GM21737 (cell line): ENCODE results near the gene SENP1.

Source experiments
- ATAC-seq: cut with Tn5 transposase; IDR thresholded peaks from one replicate; pipeline ENCODE4 v1.9.1; 2021; ENCODE audit warnings: mild to moderate bottlenecking, moderate library complexity; ENCODE audit not compliant: unreplicated experiment

The SENP1 gene

DNA sequence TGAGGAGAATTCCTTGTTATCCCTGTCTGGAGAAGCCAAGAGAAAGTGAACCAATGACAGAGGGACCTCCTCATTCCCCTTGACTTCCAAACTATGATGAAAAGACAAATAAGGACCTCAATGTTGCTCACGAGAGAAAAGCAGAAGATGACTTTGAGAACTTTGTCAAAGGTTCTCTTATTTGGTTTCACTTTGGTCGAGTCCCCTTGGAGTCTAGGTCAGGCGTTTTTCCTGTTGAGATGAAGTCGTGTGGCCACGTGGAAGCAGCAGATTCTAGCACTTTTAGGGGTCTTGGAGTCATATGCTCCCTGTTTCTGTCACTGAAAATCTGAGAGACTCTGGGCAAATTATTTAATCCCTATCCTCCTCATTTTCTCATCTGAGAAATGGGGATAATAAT, 67.8 kb downstream of the SENP1 start:
- no peak for ATAC-seq

DNA sequence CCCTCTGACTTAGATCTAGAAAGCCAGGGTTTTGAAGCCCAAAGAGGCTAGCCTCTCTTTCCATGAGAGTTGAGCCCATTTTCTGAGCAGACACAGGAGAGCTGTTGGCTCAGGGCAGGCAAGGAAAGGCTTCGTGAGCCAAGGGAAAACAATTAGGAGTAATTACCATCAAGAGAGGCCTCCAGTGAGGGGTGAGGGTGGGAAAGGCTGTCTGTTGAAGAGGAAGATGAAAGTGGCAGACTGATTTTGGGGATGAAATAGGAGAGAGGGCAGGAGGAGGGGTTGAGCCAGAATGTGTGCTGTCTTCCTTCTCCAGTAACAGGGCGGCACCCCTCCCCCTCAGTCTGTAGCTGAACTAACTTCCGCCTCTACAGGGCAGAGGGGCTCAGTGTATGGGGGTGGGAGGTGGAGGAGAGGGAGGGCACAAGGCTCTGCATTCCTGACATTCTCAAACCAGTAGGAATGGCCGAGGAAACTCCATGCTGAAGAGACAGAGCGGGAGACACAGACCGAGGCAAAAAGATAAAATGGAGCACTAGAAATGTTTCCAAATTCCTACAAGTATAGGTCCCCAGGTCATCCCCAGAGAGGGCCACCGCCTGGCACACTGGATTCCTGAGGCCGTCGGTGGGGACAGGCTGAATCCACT, 68.5 kb downstream of the SENP1 start:
- no peak for ATAC-seq

DNA sequence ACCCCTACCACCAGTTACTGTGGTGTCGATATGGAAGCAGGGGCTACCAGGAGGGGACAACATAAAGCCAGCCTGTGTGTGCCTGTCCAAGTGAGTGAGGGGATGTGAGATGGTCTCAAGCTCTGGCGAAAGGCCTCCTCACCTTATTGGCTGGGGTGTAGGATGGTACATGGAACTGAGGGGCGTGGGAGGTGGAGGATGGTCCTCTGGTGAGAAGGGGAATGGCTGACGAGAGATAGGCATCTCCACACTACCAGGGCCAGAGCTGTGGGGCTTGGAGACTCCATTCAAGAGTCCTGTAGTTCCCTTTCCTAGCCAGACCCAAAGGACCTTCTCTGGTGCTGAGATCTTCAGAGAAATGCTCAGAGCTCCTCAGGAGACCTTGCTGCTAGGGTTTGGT, 69.1 kb downstream of the SENP1 start:
- no peak for ATAC-seq

DNA sequence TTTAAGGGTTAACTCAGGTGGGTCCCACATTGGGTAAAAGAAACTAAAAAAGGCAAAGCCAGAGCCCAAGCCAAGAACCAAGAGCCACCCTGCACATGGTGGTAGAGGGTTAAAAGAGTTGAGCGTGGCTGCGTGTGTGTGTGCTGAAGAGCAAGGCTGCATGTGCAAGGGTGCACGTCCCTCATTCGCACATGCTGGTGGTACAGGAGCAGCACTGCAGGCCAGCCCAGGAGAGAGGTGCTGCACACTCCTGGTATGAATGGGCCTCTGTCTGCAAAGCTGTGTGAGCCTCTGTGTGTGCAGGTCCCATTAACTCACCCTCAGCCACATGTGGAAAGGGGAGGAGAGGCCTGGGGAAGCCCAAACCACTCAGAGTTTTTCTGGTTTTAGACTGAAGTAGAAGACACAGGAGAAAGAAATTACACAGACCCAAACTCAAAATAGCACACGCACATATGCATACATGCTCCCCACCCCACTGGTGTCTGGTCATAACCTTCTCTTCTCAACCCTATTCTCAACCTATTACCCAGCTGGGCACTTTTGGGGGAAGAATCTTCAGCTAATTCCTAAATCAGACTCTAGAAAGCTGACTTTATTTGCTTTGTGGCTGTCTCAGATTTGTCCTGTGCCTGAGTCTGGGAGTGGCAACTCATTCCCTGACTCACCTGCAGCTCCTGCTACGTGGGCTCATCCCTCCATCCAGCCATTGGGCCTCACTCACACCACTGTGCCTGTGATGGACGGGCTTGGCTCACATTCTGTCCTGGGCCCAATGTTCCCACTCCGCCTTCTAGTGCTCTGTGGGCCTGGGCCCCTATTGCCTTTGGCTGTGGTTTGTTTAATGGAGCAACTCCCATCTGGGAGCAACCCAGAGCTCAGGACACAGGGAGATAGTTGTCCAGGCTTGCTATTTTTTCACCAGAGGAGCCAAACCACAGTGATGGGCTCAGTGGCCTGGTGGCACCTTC, 70.8 kb downstream of the SENP1 start:
- no peak for ATAC-seq

DNA sequence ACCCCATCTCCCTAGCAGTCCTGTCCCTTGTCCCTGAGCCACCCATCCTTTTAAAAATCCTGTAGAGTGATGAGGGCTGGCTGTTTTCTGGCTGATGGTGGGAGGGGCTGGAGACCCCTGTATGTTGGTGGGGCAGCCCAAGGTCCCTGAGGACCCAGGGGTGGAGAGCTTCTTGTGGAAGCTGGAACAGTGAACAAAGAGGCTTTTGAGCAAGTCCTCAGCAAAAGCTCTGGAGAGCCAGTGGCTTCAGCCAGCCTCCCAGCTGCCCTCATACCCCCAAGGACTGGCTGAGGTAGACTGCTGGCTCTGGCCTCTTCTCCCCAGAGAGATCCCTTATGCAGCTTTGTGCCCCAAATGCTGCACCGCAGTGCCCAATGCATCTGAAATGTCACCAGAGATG, 72.4 kb downstream of the SENP1 start:
- no peak for ATAC-seq

DNA sequence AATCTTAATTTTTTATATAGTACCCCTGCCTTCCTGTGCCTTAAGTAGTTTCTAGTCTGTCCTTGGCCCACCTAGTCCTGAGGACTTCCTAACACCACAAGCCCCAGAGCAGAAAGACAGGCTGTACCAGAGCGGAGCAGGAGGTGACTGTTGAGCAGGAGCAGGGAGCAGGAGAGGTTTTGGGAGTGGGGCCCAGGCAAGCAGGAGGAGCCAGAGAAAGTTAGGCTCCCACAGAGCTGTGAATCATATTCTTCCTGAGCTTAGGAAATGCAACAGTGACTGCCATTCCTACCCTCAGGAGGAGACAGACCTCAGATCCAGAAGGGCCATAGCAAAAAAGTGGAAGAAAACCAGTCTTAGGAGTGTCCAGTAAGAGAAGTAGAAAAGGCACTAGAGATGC, 73.3 kb downstream of the SENP1 start:
- no peak for ATAC-seq

DNA sequence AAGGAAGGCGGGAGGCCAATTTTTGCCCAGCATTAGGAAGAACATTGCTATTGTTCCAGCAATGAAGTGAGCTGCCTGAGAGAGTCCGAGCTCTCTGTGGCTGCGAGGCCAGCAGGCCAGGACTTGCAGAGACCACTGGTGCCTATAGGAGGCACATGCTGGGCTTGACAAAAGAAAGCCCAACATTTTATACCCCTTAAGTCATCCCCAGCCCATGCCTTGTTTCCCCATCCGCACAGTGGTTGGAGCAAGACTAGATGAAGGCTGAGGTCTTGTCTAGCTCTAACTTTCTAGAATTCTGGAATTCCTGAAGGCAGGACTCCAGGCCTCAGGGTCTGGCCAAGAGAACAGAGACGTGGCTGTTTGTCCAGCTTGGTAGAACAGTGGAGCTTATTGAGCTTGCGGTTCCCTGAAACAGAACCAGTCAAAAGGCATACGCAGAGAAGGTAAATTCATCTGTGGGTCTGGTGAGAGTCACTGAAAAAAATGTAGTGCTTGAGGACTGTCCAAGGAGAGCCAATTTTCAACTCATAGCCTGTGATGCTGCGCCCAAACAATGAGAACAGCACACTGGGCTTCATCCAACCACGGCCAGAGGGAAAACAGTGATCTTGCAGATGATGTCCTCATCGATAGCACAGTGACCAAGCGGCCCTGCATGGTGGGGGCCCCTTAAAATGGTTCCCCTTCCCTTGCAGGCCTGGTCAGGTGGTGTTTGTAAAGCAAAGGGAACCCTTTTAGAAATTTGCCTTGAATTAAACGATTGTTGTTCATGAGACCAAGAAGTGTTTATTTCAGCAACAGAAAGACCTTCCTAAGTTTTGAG, 74.5 kb downstream of the SENP1 start:
- ATAC-seq = no peak

DNA sequence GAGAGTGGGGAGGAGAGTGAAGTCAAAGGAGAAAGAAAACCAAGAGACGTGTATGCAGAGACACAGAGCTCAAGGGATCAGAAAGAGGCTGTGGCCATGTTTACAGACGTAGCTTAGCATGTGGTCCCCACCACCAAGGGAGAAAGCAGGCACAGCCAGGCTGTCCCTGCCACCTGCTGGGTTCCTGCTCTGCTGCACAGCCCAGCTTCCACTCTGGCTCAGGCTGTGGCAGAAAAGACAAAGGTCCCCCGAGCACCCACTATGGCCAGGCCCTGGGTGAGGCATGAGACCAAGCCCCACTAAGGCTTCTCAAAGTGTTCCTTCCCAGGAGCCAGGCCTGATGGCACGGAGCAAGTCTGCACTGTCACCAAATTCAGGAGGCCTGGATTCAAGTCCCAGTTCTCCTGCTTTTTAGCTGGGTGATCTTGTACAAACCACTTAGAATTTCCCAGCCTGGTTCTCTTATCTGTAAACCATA, 75.7 kb downstream of the SENP1 start:
- no peak for ATAC-seq

DNA sequence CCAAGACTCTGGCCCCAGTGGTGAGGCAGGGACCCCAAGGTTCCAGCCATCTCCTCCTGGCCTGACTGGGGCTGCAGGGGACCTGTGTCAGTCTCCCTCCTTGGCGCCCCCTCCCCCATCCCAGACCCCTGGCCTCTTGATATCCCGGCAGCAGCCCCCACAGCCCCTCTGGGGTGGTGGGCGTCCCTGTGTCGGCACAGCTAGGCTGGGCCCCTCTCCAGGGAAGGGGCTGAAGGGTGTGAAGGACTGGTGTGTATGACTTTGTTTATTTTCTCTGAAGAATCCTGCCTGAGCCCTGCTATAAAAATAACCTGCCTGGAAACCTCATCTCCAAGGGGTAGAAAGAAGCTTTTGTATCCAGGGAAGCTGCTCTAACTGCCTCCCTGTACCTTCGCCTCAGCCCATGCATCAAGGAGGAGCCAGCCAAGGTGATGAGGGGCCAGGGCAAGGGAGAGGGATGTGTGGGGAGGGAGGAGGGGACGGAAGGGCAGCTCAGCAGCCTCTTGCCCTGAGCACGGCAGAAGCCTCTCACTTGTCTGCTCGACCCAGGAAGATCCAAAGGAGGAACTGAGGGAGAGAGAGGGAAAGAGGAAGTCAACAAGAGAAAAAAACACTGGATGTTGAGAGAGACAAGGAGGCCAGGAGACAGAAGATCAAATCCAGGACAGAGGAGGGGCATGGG, 76.2 kb downstream of the SENP1 start:
- no peak for ATAC-seq

DNA sequence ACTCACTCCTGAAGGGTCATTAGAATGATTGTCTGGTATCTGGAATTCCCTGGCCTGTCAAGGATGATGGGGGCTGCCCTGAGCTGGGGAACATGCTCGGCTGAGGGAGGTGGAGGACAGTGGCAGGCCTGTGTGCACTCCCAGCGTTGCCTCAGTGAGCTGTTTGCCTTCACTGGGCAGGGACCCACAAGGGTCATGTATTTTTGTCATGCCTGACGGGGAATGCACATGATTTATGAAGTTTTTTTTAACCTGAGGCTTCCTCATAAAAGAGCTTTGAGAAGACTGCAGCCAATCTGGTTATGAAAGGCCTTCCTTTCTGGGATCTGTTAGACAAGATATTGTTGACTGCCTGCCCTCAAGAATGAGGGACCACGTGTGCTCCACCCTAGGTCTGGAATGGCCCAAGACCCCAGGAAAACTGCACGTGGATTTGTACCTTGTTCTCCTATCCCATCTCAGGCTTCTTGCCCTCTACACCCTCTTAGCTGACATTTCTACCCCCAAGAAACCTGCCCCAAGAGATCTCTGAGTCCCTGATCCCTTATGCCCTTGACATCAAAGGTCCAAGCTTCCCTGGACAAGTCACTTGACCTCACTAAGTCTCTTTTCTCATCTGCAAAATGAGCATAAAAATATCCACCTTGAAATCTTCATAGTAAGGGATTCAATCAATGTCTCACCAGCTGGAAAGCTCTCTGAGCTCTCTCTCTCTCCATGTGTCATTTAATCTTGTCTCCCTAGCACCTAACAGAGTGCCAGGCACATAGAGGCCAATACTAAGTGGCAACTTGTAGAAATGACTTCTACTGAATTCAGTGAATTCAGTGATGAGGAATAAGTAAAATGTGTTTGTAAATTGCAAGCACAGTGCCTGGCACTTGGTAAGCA, 77.1 kb downstream of the SENP1 start:
- ATAC-seq = no peak

DNA sequence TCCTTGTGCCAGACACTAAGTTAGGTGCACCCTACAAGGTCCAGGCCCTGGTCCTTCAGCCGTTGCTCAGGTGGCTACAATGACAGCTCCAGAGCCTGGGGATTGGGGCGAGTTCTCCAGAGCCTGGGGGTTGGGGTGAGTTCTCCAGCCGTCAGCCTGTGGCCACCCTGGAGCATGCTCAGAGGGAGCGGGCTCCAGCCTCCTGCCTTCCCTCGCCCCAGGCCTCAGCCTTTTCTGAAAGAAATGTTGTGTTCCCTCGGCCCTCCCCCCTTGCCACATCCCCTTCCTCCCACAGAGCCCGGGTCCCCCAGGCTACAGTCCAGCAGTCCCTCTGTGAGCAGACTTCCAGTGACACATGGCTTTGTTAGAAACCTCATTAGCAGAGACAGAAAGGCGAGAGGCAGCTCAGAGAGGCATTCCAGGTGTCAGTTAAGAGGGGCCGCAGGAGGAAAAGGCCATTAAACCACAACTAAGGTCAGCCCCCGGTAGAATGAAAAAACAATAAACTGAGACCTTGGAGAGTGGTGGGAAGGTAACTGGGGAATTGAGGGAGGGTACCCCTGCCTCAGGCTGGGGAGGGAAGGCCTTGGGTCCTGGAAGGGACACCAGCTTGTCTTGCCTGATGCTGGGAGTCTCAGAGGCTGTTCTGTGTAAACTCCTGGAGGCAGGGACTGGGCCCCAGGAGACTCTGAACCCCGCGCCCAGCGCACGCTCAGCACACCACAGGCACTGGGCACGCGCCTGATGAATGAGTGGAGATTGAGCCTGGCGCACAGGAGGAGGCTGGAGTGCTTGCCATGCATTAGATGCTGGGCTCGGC, 78.5 kb downstream of the SENP1 start:
- ATAC-seq = no peak

DNA sequence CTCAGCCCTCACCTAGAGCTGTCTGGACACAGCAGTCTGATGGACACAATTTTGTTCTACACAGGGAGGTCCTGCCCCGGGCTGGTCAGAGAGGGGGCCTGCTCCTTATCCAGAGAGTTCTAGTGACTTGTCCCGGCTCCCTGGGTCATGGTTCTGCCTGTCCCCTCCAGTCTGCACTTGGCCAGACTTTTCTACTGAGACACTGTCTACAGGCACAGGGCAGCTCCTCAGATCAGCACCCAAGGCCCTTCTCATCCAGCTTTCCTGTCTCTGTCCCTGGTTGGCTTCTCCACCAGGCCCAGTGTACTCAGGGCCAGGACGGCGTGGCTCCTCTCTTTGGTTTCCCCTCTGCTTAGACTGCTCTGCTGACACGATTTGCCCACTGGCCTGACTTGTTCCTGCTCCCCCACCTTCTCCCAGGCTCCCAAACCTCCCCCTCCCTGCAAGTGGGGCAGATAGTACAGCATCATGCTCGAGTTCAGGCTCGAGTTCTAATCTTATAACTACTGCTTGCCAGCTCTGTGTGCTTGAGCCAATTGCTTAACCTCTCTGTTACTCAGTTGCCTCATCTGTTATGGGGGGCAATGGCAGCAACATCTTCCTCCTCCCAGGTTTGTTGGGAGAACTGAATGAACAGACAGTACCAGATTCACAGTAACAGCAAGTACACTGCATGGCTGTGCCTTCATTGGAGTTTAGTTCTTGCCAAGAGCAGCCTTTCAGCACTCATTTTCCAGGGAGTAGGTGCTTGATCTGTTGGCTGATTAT, 79.6 kb downstream of the SENP1 start:
- no peak for ATAC-seq

DNA sequence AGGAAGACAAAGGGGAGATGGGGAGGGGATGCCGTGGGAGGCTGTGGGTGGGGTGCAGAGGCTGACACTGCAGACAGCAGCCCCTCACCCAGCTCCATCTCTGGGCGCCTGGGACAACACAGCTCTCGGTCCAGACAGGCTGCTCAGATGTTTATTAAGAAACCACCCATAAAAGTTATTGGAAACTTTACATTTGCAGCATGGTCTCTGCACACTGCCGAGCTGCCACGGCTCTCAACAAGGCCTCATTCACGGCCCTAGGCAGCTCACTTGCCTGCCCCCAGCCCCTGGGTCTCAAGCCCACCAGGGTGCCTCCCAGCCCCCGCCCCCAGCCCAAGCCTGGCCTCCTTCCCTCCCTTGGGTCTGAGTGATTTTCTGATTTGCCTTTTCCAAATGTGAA, 80.6 kb downstream of the SENP1 start:
- no peak for ATAC-seq

DNA sequence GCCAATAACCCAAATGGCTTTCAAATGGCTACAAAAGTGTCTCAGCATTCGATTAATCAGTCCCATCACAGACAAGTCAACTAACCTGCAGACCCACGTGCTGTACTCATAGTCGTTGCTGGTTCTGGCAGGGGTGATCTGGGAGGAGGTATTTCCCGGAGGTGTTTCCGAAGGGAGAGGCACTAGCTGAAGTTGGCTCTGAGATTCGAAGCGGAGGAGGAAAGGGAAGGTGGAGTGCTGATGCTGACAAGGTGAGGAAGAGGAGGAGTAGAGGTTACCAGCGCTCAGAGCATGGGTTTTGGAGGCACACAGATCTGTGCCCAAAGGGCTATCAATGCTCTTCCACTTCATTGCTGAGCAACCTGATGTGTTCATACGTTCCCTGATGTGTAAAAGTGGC, 81.1 kb downstream of the SENP1 start:
- no peak for ATAC-seq

DNA sequence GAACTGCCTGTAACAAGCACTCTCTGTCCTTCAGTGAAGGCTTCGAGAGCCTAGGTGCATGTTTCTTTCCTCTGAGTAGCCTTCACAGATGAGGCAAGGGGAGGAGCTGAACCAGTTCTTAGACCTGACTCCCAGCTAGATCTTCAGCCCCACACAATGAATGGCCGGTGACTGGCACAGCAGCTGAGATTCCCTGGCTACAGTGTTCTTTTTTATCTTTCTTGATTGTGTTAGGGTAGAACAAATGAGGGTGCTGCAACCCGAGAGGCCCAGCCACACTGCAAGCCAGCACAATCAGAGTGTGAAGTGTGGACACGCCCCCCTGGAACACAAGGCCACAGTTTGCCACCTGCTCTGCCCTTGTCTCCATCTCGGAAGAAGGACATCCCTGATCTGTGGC, 82.5 kb downstream of the SENP1 start:
- ATAC-seq = no peak

DNA sequence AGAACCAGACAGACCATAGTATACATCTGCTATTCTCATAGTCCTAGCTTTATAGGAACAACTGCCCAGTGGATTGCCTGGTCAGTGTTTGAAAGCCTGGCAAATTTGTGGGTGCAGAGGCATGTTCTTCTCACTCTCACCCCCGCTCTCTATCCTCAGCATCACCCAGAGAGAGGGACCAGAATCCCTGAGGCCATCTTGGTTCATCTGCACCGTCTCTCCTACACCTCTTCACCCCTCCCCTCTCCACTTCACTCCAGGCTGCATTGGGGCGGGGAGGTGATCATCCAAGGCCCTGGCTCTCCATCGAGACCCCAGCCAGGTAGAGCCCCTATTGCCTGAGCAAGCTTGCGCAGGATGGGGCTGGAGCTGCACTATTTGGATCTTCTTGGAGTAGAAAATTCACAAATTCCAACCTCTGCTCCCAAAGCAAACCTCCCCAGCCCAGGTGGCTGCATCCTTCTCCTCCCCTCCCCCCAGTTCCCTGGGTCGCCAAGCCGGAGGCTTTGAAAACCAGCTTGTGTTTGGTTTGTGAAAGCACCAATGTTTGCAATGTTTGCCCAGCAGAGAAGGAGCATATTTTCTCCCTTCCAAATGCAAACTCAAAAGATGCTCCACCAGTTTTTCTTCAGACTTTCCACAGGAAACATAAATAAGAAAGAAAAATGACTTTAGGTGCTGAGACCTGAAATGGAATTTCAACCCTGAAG, 83.0 kb downstream of the SENP1 start:
- no peak for ATAC-seq

DNA sequence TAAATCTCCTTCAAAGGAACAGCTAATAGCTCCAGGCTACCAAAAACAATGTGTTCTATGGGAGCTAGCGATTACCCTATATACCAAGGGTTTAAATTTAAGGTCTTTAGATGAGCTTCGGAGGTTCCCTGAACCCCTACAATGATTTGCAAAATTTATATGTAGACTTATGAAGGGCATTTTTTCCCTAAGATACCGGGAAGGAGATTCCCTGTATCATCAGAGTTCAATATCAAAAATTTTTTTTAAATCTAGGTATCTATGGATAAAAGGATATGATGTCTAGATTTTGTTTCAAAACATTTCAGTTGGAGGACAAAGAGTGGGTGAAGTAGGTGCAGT, 83.7 kb downstream of the SENP1 start:
- no peak for ATAC-seq
